HepG2 (cell line): ENCODE data around the gene ERMARD. TPM values are rescaled to one million over a fixed set of nuclear protein-coding genes. Genes with fewer than 3 reads are reported as not detected.

Experiments
- ATAC-seq: fragments of 200-7000 bp; cut with Tn5 transposase; 3 replicates; pipeline ENCODE4 v1.9.1; 2020; ENCODE audit warnings: mild to moderate bottlenecking, moderate library complexity
- BruUV-seq: library from RNA; stranded (reverse); fragments of 400-500 nt; replicated peaks from 2 replicates; lab custom pipeline; 2021; lab: Mats Ljungman, UMichigan
- CTCF ChIA-PET: fragments of 300-600 bp; formaldehyde crosslinking; extraction: SDS; loops from one replicate; lab custom pipeline; 2021; ENCODE audit warnings: low total read pairs, inconsistent platforms, low intra/inter-chr PET ratio; lab: Yijun Ruan, JAX
- POLR2A ChIA-PET: fragments of 350-600 bp; sonication (Branson Sonifier 250); formaldehyde crosslinking; loops from one replicate; lab custom pipeline; 2020; ENCODE audit warnings: antibody characterized with exemption, inconsistent platforms; lab: Yijun Ruan, JAX
- DNase-seq: peaks from one replicate; pipeline ENCODE4 v3.0.0-alpha.2; 2015; ENCODE audit warnings: low spot score
- FAIRE-seq: peaks from 3 replicates; lab custom pipeline; 2011; peaks lifted over from hg19 to GRCh38; lab: Jason Lieb, UNC
- H2AFZ ChIP-seq: one replicate; pipeline ENCODE4 v1.6.1; 2011; ENCODE audit warnings: low read length, inconsistent platforms
- H3K27ac ChIP-seq: fragments of 300-600 bp; 3 replicates; pipeline ENCODE4 v1.8.0; 2011; ENCODE audit warnings: mixed run types, mild to moderate bottlenecking, mixed read lengths, low read length, inconsistent platforms; ENCODE audit not compliant: insufficient read depth; ENCODE audit errors: extremely low read length
- H3K27me3 ChIP-seq, 2 experiments: fragments of 200-600 bp in 1 of 2; 2 replicates in 1 of 2; 3 replicates in 1 of 2; pipeline versions ENCODE4 v1.6.0 to v1.8.0; 2011; ENCODE audit warnings: low read length in 2 of 2, mild to moderate bottlenecking in 2 of 2, moderate library complexity in 2 of 2, inconsistent platforms in 1 of 2; ENCODE audit not compliant: insufficient read depth in 2 of 2, control insufficient read depth in 1 of 2
- H3K36me3 ChIP-seq, 2 experiments: fragments of 200-600 bp in 1 of 2; replicated peaks in 1 of 2; 2 replicates in 1 of 2; 3 replicates in 1 of 2; pipeline versions ENCODE4 v1.5.1 to v1.8.0; 2011; ENCODE audit warnings: low read length in 2 of 2, inconsistent platforms in 1 of 2; ENCODE audit not compliant: insufficient read depth in 2 of 2, control insufficient read depth in 1 of 2
- H3K4me1 ChIP-seq: 2 replicates; pipeline ENCODE4 v1.5.1; 2012; ENCODE audit warnings: low read length, inconsistent platforms; ENCODE audit not compliant: insufficient read depth
- H3K4me2 ChIP-seq: 2 replicates; pipeline ENCODE4 v1.6.0; 2011; ENCODE audit warnings: low read depth, low read length, inconsistent platforms
- H3K4me3 ChIP-seq, 3 experiments: fragments of 200-600 bp in 1 of 3; sonication (generic), shearing (Covaris generic) in 1 of 3; replicated peaks in 1 of 3; 2 replicates each; pipeline ENCODE4 v1.5.1; 2011 to 2016; ENCODE audit warnings: low read length in 3 of 3, inconsistent platforms in 2 of 3, low read depth in 2 of 3, mild to moderate bottlenecking in 2 of 3, control low read depth in 1 of 3, mixed read lengths in 1 of 3; ENCODE audit not compliant: insufficient read depth in 1 of 3
- H3K79me2 ChIP-seq: one replicate; pipeline ENCODE4 v1.6.1; 2011; ENCODE audit warnings: low read length, inconsistent platforms; ENCODE audit not compliant: insufficient read depth
- H3K9ac ChIP-seq: 2 replicates; pipeline ENCODE4 v1.6.0; 2011; ENCODE audit warnings: mild to moderate bottlenecking, low read depth, low read length, inconsistent platforms; ENCODE audit not compliant: insufficient read depth
- H3K9me3 ChIP-seq: 2 replicates; pipeline ENCODE4 v1.5.1; 2012; ENCODE audit warnings: mild to moderate bottlenecking, low read length
- H4K20me1 ChIP-seq: 2 replicates; pipeline ENCODE4 v1.6.0; 2011; ENCODE audit warnings: inconsistent platforms, mild to moderate bottlenecking, low read length, moderate library complexity; ENCODE audit not compliant: insufficient read depth
- MAFF ChIP-seq: IDR thresholded peaks from 2 replicates; pipeline ENCODE4 v1.6.1; 2011; ENCODE audit warnings: low read depth, low read length, improper control_type of control experiment
- MAFK ChIP-seq, 2 experiments: IDR thresholded peaks in 1 of 2; conservative IDR thresholded peaks in 1 of 2; 2 replicates each; pipeline ENCODE4 v1.6.1; 2011; ENCODE audit warnings: improper control_type of control experiment in 2 of 2, low read length in 2 of 2
- MED1 ChIP-seq: sonication (generic); formaldehyde crosslinking; IDR thresholded peaks from 2 replicates; pipeline ENCODE4 v1.4.0; 2020; ENCODE audit warnings: missing genetic modification reagents
- SP140L ChIP-seq: sonication (generic); formaldehyde crosslinking; IDR thresholded peaks from 2 replicates; pipeline ENCODE4 v1.4.0; 2020; ENCODE audit warnings: missing genetic modification reagents, borderline replicate concordance
- SYNCRIP ChIP-seq: fragments of 200-400 bp; formaldehyde crosslinking; IDR thresholded peaks from 2 replicates; pipeline ENCODE4 v1.6.1; 2018; ENCODE audit warnings: mild to moderate bottlenecking, low read depth, low read length; ENCODE audit not compliant: insufficient read depth
- ZNF160 ChIP-seq: sonication (generic); formaldehyde crosslinking; IDR thresholded peaks from 2 replicates; pipeline ENCODE4 v1.8.0; 2022; ENCODE audit warnings: mild to moderate bottlenecking, inconsistent platforms, missing genetic modification reagents
- ZNF496 ChIP-seq: sonication (generic); formaldehyde crosslinking; IDR thresholded peaks from 2 replicates; pipeline ENCODE4 v1.8.1; 2023; ENCODE audit warnings: mild to moderate bottlenecking, moderate library complexity, missing genetic modification reagents; ENCODE audit not compliant: insufficient replicate concordance
- ZNF546 ChIP-seq: sonication (generic); formaldehyde crosslinking; conservative IDR thresholded peaks from 2 replicates; pipeline ENCODE4 v1.8.1; 2023; ENCODE audit warnings: mild to moderate bottlenecking, missing genetic modification reagents
- ZNF724P ChIP-seq: sonication (generic); formaldehyde crosslinking; IDR thresholded peaks from 2 replicates; pipeline ENCODE4 v1.8.0; 2022; ENCODE audit warnings: missing genetic modification reagents, borderline replicate concordance
- ZSCAN25 ChIP-seq: sonication (generic); formaldehyde crosslinking; IDR thresholded peaks from 2 replicates; pipeline ENCODE4 v1.8.0; 2022; ENCODE audit warnings: mild to moderate bottlenecking, missing genetic modification reagents
- WGBS: methylation state at CpG from one replicate; pipeline ENCODE4 v1.1.6; 2017; ENCODE audit warnings: low lambda C conversion rate; 5-methylcytosine and 5-hydroxymethylcytosine counted together
- in situ Hi-C: cut with HindIII; loops from 2 replicates; pipeline ENCODE4 v1.10.0; 2017; ENCODE audit warnings: low pct_unique_long_range_greater_than_20kb; ENCODE audit not compliant: extremely low pct_ligation_motif_present
- intact Hi-C: fragments of 100-400 bp; cut with micrococcal nuclease; formaldehyde crosslinking; loops from one replicate; pipeline ENCODE4 v1.10.0; 2022; ENCODE audit not compliant: unreplicated experiment
- polyA plus RNA-seq, 8 experiments: library from polyadenylated mRNA; depleted of rRNA in 3 of 8; stranded (reverse) in 7 of 8; unstranded in 1 of 8; fragments of >200 nt; fragmentation: Illumina TruSeq in 4 of 8; extraction: Trizol in 4 of 8; gene quantifications; 2 replicates each; pipeline versions ENCODE4 v1.2.1 to v1.2.3, GENCODE V29; 2011 to 2016; ENCODE audit warnings: low read depth in 4 of 8, missing spikeins in 1 of 8, mixed read lengths in 1 of 8; ENCODE audit not compliant: insufficient read depth in 1 of 8
- total RNA-seq, 5 experiments: library from RNA; depleted of rRNA; stranded (reverse); fragments of >200 nt; fragmentation: Illumina TruSeq; extraction: Trizol; gene quantifications; 2 replicates each; pipeline ENCODE4 v1.2.3, GENCODE V29; 2016; ENCODE audit warnings: low read depth in 1 of 5
- TF ChIP-seq, protein P1 (sequence below): sonication (generic); formaldehyde crosslinking; IDR thresholded peaks from 2 replicates; pipeline ENCODE4 v1.4.0; 2020; ENCODE audit warnings: mild to moderate bottlenecking, low read depth, missing genetic modification reagents

ERMARD gene
- total and polyA plus RNA-seq, 2 of the 13 experiments (the other 11 are each of a cell fraction or from before 2014, with no cell fraction given): 8.8 to 10.7 TPM

DNA sequence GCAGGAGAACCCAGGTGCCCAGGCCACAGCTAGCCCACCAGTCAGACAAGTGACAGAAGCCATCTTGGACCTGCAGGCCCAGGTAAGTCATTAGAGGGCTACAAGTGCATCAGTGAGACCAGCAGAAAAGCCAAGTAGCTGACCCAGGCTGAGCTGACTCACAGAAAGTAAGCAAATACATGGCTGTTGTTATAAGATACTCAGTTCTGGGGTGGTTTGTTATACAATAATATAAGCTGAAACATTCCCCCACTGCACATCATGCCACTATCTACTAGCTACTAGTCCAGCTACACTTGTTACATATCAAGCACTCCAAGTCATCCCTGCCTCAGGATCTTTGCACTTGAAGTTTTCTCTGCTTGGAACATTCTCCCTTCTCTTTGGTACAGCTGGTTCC is 10.1 kb upstream of the ERMARD start:
- TF ChIP-seq ZSCAN25 (CRISPR knock-in tag): no peak
- TF ChIP-seq ZNF160 (CRISPR knock-in tag): no peak
- TF ChIP-seq ZNF546: no peak
- no peak for TF ChIP-seq ZNF496 (CRISPR knock-in tag)
- no peak for TF ChIP-seq SYNCRIP
- no peak for TF ChIP-seq SP140L
- TF ChIP-seq ZNF724P (CRISPR knock-in tag): no peak

DNA sequence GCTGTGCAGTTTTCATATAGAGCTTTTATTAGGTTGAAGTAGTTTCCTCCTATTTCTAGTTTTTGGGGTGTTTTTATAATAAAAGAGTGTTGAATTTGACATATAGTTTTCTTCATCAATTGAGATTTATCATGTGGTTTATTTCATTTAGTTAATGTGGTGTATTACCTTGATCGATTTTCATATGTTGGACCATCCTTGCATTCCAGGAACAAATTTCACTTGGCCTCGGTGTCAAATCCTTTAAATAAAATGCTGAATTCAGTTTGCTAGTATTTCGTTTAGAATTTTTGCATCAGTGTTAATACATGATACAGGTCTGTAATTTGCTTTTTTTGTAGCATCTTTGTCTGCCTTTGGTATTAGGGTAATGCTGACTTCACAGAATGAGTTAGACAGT is 6.0 kb upstream of the ERMARD start:
- Histone ChIP-seq H3K4me1 (peaks cover 22% of the 10 kb centered on the region), H4K20me1 (no peaks in the 10 kb centered on the region), H3K4me2 (no peak overlapping the region), H3K79me2 (peaks cover 11% of the 10 kb centered on the region), H2AFZ (no peak overlapping the region), H3K4me3 (no peak overlapping the region), H3K27ac (no peak overlapping the region), H3K27me3 (peaks cover 0 to 2% of the 10 kb centered on the region in 2 experiments; a peak in 2 of 5 replicates), H3K9me3 (no peaks in the 10 kb centered on the region), H3K9ac (no peak overlapping the region), H3K36me3 (no peaks in the 10 kb centered on the region)
- peak; percentile 31; the same call in 1 of the 2 replicates for TF ChIP-seq MAFF
- TF ChIP-seq MAFK (conservative IDR thresholded peaks at IDR 0.05 in 1 of 2, IDR thresholded peaks at IDR 0.05 in 1 of 2; ENCODE audit: low read length in 2 of 2): 0 out of 4 replicates have a peak, but pooled peaks of 1 of the 2 experiments have one; percentile 16
- TF ChIP-seq MED1 (CRISPR knock-in tag): no peak
- TF ChIP-seq, protein P1, sequence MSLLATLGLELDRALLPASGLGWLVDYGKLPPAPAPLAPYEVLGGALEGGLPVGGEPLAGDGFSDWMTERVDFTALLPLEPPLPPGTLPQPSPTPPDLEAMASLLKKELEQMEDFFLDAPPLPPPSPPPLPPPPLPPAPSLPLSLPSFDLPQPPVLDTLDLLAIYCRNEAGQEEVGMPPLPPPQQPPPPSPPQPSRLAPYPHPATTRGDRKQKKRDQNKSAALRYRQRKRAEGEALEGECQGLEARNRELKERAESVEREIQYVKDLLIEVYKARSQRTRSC (CRISPR knock-in tag): no peak
- in situ Hi-C loops: no loop called here
- intact Hi-C loops: no loop called here
- FAIRE-seq (no peak), ATAC-seq (no peak), DNase-seq (no peak)
- ChIA-PET POLR2A (no interaction called here), CTCF (no interaction called here)
- no TSS peak for BruUV-seq
- 57% methylated on average over 3 of the region's 3 CpGs for WGBS

More for the DNA sequence above, 10.1 kb upstream of the ERMARD start:
- Histone ChIP-seq H3K4me1 (peaks cover 2% of the 10 kb centered on the region; the same call in 1 of the 2 replicates), H3K36me3 (no peaks in the 10 kb centered on the region), H3K4me2 (no peak overlapping the region), H3K9ac (no peak overlapping the region), H3K79me2 (no peaks in the 10 kb centered on the region), H3K27me3 (peaks cover 0 to 2% of the 10 kb centered on the region in 2 experiments; a peak in 2 of 5 replicates), H3K27ac (no peak overlapping the region), H3K4me3 (no peak overlapping the region), H3K9me3 (no peaks in the 10 kb centered on the region), H4K20me1 (no peaks in the 10 kb centered on the region), H2AFZ (no peak overlapping the region)
- no TSS peak for BruUV-seq
- DNase-seq: no peak
- intact Hi-C loops: no loop called here
- ATAC-seq: no peak; the same call in none of the 3 replicates
- FAIRE-seq: no peak
- in situ Hi-C loops: no loop called here
- ChIA-PET POLR2A (interaction anchor here (1.9 to 2.0 kb wide), 2 partner anchors 10 to 16 kb away, joined by 15 to 16 read pairs; partner anchors contain the start of genes DYNLT2 and ERMARD), CTCF (no interaction called here)
